ENCODE data around the gene COLQ.
"Not testable (repeated sequence)": the region's sequence is repeated elsewhere in the genome, so short reads cannot be mapped to it uniquely, and the experiment has no call there.

COLQ gene

DNA sequence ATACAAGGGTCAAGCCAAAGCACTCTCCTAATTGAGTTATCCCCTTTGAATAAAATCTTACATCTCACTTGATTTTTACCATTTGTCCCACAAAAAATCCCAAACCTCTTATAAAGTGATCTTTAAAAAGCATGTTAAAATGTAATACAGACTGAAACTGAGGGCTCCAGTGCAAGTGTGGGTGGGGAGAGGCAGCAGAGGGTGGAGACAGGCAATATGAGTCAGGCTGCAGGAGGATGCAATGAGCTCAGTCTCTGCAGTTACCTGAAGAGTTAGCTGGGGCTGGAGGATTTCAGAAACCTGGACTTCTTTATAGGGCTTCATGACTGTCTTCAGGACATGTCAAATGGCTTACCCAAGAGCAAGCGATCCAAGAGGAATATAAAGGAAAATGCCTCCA lies 14.2 kb upstream of the COLQ start:
- TF ChIP-seq, protein P1, sequence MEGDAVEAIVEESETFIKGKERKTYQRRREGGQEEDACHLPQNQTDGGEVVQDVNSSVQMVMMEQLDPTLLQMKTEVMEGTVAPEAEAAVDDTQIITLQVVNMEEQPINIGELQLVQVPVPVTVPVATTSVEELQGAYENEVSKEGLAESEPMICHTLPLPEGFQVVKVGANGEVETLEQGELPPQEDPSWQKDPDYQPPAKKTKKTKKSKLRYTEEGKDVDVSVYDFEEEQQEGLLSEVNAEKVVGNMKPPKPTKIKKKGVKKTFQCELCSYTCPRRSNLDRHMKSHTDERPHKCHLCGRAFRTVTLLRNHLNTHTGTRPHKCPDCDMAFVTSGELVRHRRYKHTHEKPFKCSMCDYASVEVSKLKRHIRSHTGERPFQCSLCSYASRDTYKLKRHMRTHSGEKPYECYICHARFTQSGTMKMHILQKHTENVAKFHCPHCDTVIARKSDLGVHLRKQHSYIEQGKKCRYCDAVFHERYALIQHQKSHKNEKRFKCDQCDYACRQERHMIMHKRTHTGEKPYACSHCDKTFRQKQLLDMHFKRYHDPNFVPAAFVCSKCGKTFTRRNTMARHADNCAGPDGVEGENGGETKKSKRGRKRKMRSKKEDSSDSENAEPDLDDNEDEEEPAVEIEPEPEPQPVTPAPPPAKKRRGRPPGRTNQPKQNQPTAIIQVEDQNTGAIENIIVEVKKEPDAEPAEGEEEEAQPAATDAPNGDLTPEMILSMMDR (IDR thresholded peaks at IDR 0.05; ENCODE audit: control insufficient read depth, insufficient read depth, low read depth, low read length, missing control alignments): no peak
- DNase-seq (ENCODE audit: low read depth): no peak
- no peak overlapping the region for H3K4me3 ChIP-seq (ENCODE audit: control insufficient read depth, low read depth, low read length)

DNA sequence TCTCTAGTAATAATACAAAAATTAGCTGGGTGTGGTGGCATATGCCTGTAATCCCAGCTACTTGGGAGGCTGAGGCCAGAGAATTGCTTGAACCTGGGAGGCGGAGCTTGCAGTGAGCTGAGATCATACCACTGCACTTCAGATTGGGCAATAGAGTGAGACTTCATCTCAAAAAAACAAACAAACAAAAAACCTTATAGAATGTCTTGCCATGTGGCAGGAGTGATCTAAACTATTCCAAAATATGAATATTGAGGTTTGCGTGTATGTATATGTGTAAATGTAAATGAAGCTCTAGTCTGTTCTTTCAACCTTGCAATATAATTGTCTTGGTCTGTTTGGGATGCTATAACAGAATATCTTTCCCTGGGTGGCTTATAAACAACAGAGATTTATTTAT lies 11.1 kb upstream of the COLQ start:
- not testable (repeated sequence) for H3K4me3 ChIP-seq (ENCODE audit: control insufficient read depth, low read depth, low read length); DNase-seq (ENCODE audit: low read depth)

DNA sequence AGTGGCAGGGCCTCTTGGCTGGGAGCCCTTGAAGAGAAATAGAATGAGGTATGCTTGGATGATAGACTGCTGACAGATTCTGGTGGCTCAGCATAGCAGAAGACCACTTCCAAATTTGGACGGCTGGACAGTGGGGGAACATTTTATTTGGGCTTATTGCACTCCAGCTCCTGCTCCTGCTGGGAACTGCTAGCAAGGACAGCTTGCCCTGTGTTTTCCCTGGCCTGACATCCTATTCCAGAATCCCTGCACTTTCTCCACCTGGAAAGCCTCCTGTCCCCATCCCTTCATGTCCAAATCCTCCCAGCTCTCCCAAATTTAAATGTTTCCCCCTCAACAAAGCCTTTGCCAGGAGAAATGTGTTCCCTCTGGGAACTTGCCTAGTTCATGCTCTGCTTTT lies 9.8 kb upstream of the COLQ start:
- H3K4me3 ChIP-seq (ENCODE audit: control insufficient read depth, low read depth, low read length): no peak overlapping the region

DNA sequence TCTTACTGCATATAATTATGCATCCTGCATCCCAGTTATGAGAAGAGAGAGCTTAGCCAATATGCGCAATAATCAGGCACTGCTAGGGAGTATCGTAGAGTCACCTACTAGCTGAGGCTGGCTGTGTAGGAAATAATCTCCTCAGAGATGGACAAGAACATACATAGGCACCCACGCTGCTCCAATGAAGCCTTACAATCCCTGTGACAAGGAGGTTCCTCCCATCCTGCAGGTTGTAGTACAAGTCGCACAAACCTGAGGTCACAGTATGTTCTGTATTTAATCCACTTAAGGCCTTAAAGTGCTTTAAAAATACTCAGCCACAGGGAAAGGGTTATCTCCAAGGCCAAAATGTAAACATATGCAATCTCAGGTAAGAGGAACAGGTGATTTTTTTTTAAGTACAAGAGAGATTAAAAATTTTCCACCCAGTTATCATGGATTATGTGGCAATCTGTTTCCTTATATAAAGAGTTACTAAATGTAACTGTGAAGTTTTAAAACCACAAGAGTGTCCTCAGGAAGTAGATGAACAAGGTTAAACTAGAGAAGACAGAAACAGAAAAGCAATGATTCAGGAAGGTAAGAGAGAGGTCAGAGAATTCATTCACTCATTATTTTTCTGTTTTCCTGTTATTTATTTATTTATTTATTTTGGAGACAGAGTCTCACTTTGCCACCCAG lies 7.5 kb upstream of the COLQ start:
- no peak overlapping the region for H3K4me3 ChIP-seq (ENCODE audit: control insufficient read depth, low read depth, low read length)
- no peak for DNase-seq (ENCODE audit: low read depth)
- TF ChIP-seq, protein P1 (IDR thresholded peaks at IDR 0.05; ENCODE audit: control insufficient read depth, insufficient read depth, low read depth, low read length, missing control alignments): no peak

More for the DNA sequence above, 9.8 kb upstream of the COLQ start:
- DNase-seq (ENCODE audit: low read depth): no peak
- TF ChIP-seq, protein P1 (IDR thresholded peaks at IDR 0.05; ENCODE audit: control insufficient read depth, insufficient read depth, low read depth, low read length, missing control alignments): no peak

DNA sequence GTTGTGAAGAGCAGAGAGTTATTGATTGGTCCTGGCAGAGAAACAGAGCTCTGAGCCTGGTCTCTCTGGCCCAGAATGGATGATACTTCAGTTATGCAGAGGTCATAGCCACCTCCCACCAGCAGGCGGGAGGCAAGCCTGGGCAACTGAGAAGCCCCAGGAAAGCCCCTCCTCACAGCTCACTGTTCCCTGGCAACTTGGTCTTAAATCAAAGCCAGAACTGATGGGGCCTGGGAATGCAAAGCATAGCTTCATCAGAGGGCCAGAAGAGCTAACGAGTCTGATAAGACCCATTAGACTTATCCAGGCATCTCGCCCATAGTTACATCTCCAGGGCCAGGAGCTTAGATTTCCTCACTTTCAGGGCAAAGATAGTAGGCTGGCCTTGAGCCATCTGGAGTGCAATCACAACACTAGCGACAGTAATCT lies 5.5 kb upstream of the COLQ start:
- no peak overlapping the region for H3K4me3 ChIP-seq (ENCODE audit: control insufficient read depth, low read depth, low read length)
- TF ChIP-seq, protein P1 (IDR thresholded peaks at IDR 0.05; ENCODE audit: control insufficient read depth, insufficient read depth, low read depth, low read length, missing control alignments): no peak
- DNase-seq (ENCODE audit: low read depth): no peak

DNA sequence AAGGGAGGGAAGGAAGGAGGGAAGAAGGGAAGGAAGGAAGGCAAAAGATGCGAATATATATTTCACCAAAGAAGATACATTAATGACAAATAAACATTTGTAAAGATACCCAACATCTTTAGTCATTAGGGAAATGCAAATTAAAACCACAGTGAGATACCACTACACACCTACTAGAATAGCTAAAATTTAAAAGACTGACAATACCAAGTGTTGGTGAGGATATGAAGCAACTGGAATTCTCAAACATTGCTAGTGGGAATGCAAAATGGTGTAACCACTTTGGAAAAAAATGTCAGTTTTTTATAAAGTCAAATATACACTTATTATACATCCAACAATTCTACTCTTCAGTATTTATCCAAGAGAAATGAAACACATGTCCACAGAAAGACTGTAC lies 4.3 kb upstream of the COLQ start:
- no peak overlapping the region for H3K4me3 ChIP-seq (ENCODE audit: control insufficient read depth, low read depth, low read length)
- no peak for DNase-seq (ENCODE audit: low read depth)
- TF ChIP-seq, protein P1 (IDR thresholded peaks at IDR 0.05; ENCODE audit: control insufficient read depth, insufficient read depth, low read depth, low read length, missing control alignments): no peak

DNA sequence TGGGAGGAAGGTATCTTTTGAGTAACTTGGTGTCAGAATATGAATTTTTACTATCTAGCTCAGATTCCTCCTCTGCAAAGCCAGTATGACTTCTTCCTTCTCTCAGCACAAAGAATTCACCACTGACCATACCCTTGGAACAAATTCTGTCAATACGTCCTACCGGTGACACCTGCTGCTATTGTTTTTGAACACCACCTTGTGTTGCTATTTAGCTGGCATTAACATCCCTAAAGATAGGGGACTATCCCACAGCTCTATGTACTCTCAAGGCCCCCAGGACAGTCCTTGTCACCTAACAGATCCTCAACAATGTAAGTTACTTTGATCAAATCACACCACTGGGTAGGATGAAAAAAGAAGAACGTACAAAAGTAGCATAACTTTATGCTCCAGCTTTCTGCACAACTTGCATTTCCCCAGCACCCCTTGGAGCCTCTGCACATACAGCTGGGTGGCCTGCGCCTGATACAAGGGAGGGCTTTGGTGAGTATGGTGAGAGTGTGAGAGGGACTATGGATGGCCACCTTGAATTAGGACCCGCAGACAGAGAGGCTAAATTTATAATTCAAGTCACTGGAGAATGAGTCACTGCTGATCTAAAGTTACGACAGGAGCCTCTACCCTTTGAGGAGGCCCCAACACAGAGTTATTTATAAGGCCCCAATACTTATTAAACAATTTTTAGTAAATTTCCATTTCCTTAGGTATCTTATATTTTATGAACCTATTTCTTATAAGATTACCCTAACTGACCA lies 2.3 kb upstream of the COLQ start:
- TF ChIP-seq, protein P1 (IDR thresholded peaks at IDR 0.05; ENCODE audit: control insufficient read depth, insufficient read depth, low read depth, low read length, missing control alignments): no peak
- H3K4me3 ChIP-seq (ENCODE audit: control insufficient read depth, low read depth, low read length): no peak overlapping the region
- no peak for DNase-seq (ENCODE audit: low read depth)

All from AG09309 (cell line).